Stomach (tissue), 4 donors: ENCODE results near the gene LGALS7B.

Experiments
- CTCF ChIP-seq, 7 experiments: fragments of 450-650 bp in 4 of 7; fragments of 200-600 bp in 3 of 7; sonication (generic) in 3 of 7; IDR thresholded peaks; one replicate each; pipeline ENCODE4 v1.5.1; 2016 to 2019; ENCODE audit warnings: antibody characterized with exemption in 7 of 7, control low read depth in 2 of 7, mild to moderate bottlenecking in 1 of 7
- POLR2AphosphoS5 ChIP-seq, 3 donors: sonication (generic); formaldehyde crosslinking; IDR thresholded peaks; one replicate each; pipeline ENCODE4 v1.6.1; 2016; ENCODE audit warnings: antibody characterized with exemption in 3 of 3

- TF ChIP-seq CTCF (IDR thresholded peaks at IDR 0.05) (no peak), POLR2AphosphoS5 (IDR thresholded peaks at IDR 0.05) (no peak)
These were observed 11.8 kb downstream of the LGALS7B start for GRCh38 chr19:38800577-38801347.
